Smooth muscle cell (in vitro differentiated cells): Measurements from ENCODE around the gene GJA10. TPM values are rescaled to one million over a fixed set of nuclear protein-coding genes. Genes with fewer than 3 reads are reported as not detected.

ENCODE experiments used
- DNase-seq: peaks from one replicate; lab custom pipeline; 2025; ENCODE audit not compliant: unreplicated experiment; lab: John Stamatoyannopoulos, UW
- H2AFZ ChIP-seq: fragments of 200-600 bp; sonication (generic); 2 replicates; pipeline ENCODE4 v1.6.0; 2016; ENCODE audit warnings: antibody characterized with exemption, low read depth, mild to moderate bottlenecking
- H3F3A ChIP-seq: fragments of 200-600 bp; sonication (generic); 2 replicates; pipeline ENCODE4 v1.6.0; 2017; ENCODE audit warnings: antibody characterized with exemption, low read depth
- H3K27ac ChIP-seq: fragments of 200-600 bp; sonication (generic); 2 replicates; pipeline ENCODE4 v1.5.1; 2016; ENCODE audit warnings: low read depth, mild to moderate bottlenecking
- H3K27me3 ChIP-seq: fragments of 200-600 bp; sonication (generic); 2 replicates; pipeline ENCODE4 v1.6.1; 2016; ENCODE audit warnings: low read depth, mild to moderate bottlenecking
- H3K36me3 ChIP-seq: fragments of 200-600 bp; sonication (generic); 2 replicates; pipeline ENCODE4 v1.5.1; 2016; ENCODE audit warnings: low read depth
- H3K4me1 ChIP-seq: fragments of 200-600 bp; sonication (generic); 2 replicates; pipeline ENCODE4 v1.5.1; 2016; ENCODE audit warnings: low read depth
- H3K4me2 ChIP-seq: fragments of 200-600 bp; sonication (generic); 2 replicates; pipeline ENCODE4 v1.6.0; 2016; ENCODE audit warnings: mild to moderate bottlenecking
- H3K4me3 ChIP-seq: fragments of 200-600 bp; sonication (generic); 2 replicates; pipeline ENCODE4 v1.5.1; 2016; ENCODE audit warnings: mild to moderate bottlenecking
- H3K79me2 ChIP-seq: fragments of 200-600 bp; sonication (generic); 2 replicates; pipeline ENCODE4 v1.6.0; 2016; ENCODE audit warnings: low read depth, mild to moderate bottlenecking
- H3K9ac ChIP-seq: fragments of 200-600 bp; sonication (generic); 2 replicates; pipeline ENCODE4 v1.6.0; 2016; ENCODE audit warnings: low read depth
- H3K9me3 ChIP-seq: fragments of 200-600 bp; sonication (generic); replicated peaks from 2 replicates; pipeline ENCODE4 v1.5.1; 2016; ENCODE audit warnings: low read depth
- H4K20me1 ChIP-seq: fragments of 200-600 bp; sonication (generic); 2 replicates; pipeline ENCODE4 v1.6.0; 2016; ENCODE audit warnings: low read depth
- WGBS: methylation state at CpG from one replicate; pipeline ENCODE4 v1.1.7; 2016; ENCODE audit warnings: low lambda C conversion rate; 5-methylcytosine and 5-hydroxymethylcytosine counted together
- polyA plus RNA-seq: library from polyadenylated mRNA; unstranded; fragments of >200 nt; fragmentation: Nextera tagmentation; extraction: Ambion mirVana; gene quantifications from 2 replicates; pipeline ENCODE4 v1.2.1, GENCODE V29; 2016
- total RNA-seq: library from RNA; depleted of rRNA; stranded (reverse); fragments of >200 nt; gene quantifications from 2 replicates; pipeline ENCODE4 v1.2.3, GENCODE V29; 2014
- TF ChIP-seq, protein P1 (sequence below): fragments of 200-600 bp; sonication (generic); IDR thresholded peaks from 2 replicates; pipeline ENCODE4 v1.5.1; 2017; ENCODE audit warnings: borderline replicate concordance, mild to moderate bottlenecking, antibody characterized with exemption; ENCODE audit not compliant: insufficient read depth, poor library complexity, severe bottlenecking

The GJA10 gene
- total and polyA plus RNA-seq, 2 experiments from 2014 or later: not detected

DNA sequence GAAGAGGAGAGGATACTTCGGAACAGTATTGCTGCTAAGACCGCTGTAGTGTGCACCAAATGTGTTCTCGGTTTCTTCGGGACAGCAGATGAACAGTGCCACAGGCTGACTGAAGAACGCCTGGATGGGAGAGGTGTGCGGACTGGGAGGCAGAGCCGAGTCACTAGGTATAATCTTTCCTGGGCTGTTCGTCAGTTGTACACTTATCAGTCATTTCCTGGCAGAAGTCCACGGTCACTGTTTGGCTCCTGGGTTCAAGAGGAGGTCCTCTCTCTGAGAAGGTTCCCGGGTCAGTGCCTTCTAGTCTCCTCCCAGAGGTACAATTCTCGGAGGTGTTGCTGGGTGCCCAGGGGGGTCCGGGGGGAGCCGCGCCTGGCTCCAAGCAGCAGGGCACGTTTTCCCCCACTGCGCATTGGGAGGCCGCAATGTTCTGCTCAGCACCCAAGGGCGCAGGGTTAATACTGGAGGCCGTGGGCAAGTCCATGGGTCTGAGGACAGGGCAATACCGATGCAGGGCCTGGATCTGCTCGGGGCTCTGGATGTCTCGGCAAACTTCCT, 38.1 kb downstream of the GJA10 start:
- 95% methylated on average over 22 of the region's 22 CpGs for WGBS
- Histone ChIP-seq H3K9me3 (no peaks in the 10 kb centered on the region), H2AFZ (no peak overlapping the region), H4K20me1 (no peaks in the 10 kb centered on the region), H3K4me3 (no peak overlapping the region), H3K4me2 (no peak overlapping the region), H3F3A (no peaks in the 10 kb centered on the region), H3K36me3 (no peaks in the 10 kb centered on the region), H3K79me2 (no peaks in the 10 kb centered on the region), H3K9ac (no peak overlapping the region), H3K27ac (no peak overlapping the region), H3K4me1 (peaks cover 18% of the 10 kb centered on the region), H3K27me3 (no peaks in the 10 kb centered on the region)
- no peak for DNase-seq
- TF ChIP-seq, protein P1, sequence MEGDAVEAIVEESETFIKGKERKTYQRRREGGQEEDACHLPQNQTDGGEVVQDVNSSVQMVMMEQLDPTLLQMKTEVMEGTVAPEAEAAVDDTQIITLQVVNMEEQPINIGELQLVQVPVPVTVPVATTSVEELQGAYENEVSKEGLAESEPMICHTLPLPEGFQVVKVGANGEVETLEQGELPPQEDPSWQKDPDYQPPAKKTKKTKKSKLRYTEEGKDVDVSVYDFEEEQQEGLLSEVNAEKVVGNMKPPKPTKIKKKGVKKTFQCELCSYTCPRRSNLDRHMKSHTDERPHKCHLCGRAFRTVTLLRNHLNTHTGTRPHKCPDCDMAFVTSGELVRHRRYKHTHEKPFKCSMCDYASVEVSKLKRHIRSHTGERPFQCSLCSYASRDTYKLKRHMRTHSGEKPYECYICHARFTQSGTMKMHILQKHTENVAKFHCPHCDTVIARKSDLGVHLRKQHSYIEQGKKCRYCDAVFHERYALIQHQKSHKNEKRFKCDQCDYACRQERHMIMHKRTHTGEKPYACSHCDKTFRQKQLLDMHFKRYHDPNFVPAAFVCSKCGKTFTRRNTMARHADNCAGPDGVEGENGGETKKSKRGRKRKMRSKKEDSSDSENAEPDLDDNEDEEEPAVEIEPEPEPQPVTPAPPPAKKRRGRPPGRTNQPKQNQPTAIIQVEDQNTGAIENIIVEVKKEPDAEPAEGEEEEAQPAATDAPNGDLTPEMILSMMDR: no peak

DNA sequence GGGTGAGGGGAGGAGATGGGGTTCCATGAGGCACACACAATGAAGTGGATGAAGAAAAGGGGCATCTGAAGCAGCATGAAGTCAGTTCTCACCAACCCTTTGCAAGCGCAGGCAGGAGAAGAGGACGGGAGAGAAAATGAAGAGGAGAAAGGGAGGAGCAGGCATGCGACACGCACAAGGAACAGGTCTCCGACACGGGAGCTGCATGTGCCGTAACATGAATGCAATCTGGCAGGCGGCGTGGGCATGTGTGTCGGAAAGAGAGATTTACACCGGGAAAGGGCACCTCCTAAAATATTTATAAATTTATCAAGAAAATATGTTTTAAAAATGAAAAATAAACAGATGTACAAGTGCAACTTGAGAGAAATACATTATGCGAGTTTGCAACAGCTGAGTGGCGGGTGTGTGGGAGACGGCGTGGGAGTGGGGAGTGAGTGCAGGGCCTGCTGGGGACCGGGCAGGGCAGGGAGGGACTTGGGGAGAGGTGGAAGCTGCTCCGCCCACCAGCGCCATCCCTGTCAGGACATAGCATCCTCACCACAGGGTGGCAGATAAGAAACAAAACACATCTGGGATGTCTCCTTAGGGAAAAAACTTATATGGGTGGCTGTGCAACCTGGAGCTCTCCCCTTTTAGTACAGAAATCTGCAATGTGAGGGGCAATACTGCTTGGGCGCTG, 40.6 kb downstream of the GJA10 start:
- no peak for DNase-seq
- no peak overlapping the region for H3K27ac ChIP-seq
- no peak overlapping the region for H3K4me2 ChIP-seq
- H3K9me3 ChIP-seq: no peaks in the 10 kb centered on the region
- no peak overlapping the region for H2AFZ ChIP-seq
- H3K36me3 ChIP-seq: no peaks in the 10 kb centered on the region
- H4K20me1 ChIP-seq: no peaks in the 10 kb centered on the region
- TF ChIP-seq, protein P1: no peak
- 93% methylated on average over 19 of the region's 19 CpGs for WGBS
- H3K79me2 ChIP-seq: no peaks in the 10 kb centered on the region
- H3K4me3 ChIP-seq: no peak overlapping the region
- H3K27me3 ChIP-seq: no peaks in the 10 kb centered on the region
- no peaks in the 10 kb centered on the region for H3K4me1 ChIP-seq
- H3K9ac ChIP-seq: no peak overlapping the region
- no peaks in the 10 kb centered on the region for H3F3A ChIP-seq

DNA sequence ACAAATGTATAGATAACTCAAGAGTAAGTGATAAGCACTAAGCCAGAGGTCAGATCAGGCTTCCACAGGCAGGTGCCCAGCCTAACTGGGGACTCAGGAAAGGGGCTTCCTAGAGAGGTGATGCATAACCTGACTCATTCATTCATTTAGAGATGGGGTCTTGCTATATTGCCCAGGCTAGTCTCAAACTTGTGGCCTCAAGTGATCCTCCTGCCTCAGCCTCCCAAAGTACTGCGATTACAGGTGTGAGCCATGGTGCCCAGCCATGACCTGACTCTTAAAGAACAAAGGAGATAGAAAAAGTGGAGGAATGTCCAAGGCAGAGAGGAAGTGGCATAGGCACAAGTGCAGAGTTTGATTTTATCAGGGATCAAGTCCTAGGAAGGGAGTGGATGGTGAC, 41.9 kb downstream of the GJA10 start:
- Histone ChIP-seq H3K4me1 (no peaks in the 10 kb centered on the region), H3F3A (no peaks in the 10 kb centered on the region), H4K20me1 (no peaks in the 10 kb centered on the region), H3K4me3 (no peak overlapping the region), H3K4me2 (no peak overlapping the region), H3K36me3 (no peaks in the 10 kb centered on the region), H2AFZ (no peak overlapping the region), H3K9ac (no peak overlapping the region), H3K9me3 (no peaks in the 10 kb centered on the region), H3K27me3 (no peaks in the 10 kb centered on the region), H3K27ac (no peak overlapping the region), H3K79me2 (no peaks in the 10 kb centered on the region)
- TF ChIP-seq, protein P1: no peak
- DNase-seq: no peak
- WGBS: 96% methylated on average over 1 of the region's 1 CpG

DNA sequence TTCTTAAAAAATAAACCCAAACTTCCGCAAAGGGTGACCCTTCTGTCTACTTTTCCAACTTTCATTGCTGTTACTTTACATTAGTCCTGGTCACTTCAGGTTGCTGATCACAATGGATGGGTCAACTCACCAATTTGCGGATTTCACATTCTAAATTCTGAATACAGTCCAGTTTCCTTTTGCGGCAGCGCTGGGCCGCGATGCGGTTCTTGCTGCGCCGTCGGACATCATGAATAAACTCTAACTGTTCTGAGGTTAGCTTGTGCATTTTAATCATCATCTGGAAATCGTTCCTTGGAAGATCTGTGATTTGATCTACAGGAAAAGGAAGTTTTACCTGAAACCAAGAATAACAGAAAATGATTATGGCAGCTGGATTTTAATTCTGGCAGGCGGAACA, 43.7 kb downstream of the GJA10 start:
- Histone ChIP-seq H2AFZ (no peak overlapping the region), H3K27me3 (no peaks in the 10 kb centered on the region), H3K4me2 (no peak overlapping the region), H3K9me3 (no peaks in the 10 kb centered on the region), H3F3A (no peaks in the 10 kb centered on the region), H4K20me1 (no peaks in the 10 kb centered on the region), H3K9ac (no peak overlapping the region), H3K27ac (no peak overlapping the region), H3K36me3 (no peaks in the 10 kb centered on the region), H3K4me1 (no peaks in the 10 kb centered on the region), H3K4me3 (no peak overlapping the region), H3K79me2 (no peaks in the 10 kb centered on the region)
- WGBS: 89% methylated on average over 12 of the region's 12 CpGs
- TF ChIP-seq, protein P1: no peak
- no peak for DNase-seq
